HG02885 (cell line): ENCODE measurements around the gene N4BP3.
"Not testable (repeated sequence)": the region's sequence is repeated elsewhere in the genome, so short reads cannot be mapped to it uniquely, and the experiment has no call there.

Source experiments
- ATAC-seq: cut with Tn5 transposase; IDR thresholded peaks from one replicate; pipeline ENCODE4 v1.9.1; 2021; ENCODE audit warnings: mild to moderate bottlenecking; ENCODE audit not compliant: unreplicated experiment, poor library complexity

The N4BP3 gene

GRCh38 chr5:178113141-178113787 is at the start of gene N4BP3:
N4BP3 (plus strand) TSS chr5:178113532; CDS start chr5:178119584, 6,052 bp downstream.
- ATAC-seq, result peak; percentile 68

GRCh38 chr5:178067755-178068154 is 45.6 kb upstream of the N4BP3 start:
- no peak for ATAC-seq

- no peak for ATAC-seq
These were observed 45.0 kb upstream of the N4BP3 start for GRCh38 chr5:178068293-178068692.

DNA sequence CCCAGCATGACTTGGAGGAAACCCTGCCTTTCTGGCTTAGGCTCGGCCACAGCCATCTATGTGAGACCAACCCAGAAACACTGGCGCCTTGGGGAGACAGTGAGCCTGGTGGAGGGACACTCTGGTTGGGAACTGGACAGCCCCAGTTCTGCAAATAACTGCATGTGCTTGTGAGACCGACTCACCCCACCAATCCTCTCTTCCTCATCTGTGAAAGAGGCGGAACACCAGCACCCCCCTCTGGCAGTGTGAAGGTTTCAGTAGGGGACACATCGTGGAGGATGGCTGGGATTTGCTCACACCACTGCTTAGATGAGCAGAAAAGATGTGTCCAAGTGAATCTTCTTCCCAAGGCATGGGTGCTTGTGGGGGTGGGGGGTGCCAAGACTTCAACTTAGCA is 43.4 kb upstream of the N4BP3 start:
- no peak for ATAC-seq

- ATAC-seq, result no peak
These were observed 42.2 kb upstream of the N4BP3 start for GRCh38 chr5:178071108-178071507.

GRCh38 chr5:178072749-178073148 is 40.6 kb upstream of the N4BP3 start:
- ATAC-seq, result no peak

DNA sequence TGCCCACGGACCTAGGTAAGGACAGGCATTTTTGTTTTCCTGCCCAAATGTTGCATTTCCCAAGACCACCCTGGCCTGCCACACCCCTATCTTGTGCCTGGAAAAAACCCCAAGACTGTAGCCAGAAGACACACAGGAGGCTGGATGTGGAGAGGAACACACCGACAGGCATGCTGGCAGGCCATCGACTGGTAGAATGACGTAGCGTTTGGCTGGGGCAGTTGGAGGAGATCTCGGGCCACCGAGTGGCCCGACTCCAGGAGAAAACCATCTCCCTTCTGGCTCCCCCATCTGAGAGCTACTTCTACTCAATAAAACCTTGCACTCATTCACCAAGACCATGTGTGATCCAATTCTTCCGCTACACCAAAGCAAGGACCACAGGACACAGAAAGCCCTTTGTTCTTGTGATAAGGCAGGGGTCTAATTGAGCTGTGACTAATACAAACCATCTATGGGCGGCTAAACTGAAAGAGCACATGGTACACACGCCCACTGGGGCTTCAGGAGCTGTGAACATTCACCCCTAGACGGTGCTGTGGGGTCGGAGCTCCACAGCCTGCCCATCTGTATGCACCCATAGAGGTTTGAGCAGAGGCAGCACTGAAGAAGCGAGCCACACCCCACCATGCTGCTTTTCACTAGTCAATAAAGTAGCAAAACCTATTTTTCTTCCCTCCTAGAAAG is 38.9 kb upstream of the N4BP3 start:
- ATAC-seq, result no peak

- not testable (repeated sequence) for ATAC-seq
These were observed 36.4 kb upstream of the N4BP3 start for GRCh38 chr5:178076965-178077364.

GRCh38 chr5:178077751-178078150 is 35.6 kb upstream of the N4BP3 start:
- ATAC-seq, result no peak

GRCh38 chr5:178078197-178079010 is 34.9 kb upstream of the N4BP3 start:
- ATAC-seq, result no peak

DNA sequence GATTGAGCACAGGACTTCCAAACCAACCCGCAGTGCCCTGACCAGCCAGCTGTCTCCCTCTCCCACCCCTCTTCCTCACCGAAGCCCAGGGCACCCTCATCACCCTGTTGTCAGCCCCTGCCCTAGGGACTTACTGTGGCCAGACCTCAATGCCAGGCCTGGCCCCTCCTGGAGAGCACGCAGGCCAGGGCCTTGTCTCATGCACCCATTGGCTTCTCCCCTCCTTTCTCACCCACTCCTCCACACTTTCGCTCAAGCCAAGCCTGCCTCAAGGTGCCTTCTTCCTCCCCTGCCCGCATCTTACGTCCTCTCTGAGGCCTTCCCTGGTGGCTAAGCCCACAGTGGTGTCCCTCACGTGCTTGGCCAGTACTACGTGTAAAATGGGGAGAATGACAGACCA is 33.3 kb upstream of the N4BP3 start:
- ATAC-seq, result no peak

DNA sequence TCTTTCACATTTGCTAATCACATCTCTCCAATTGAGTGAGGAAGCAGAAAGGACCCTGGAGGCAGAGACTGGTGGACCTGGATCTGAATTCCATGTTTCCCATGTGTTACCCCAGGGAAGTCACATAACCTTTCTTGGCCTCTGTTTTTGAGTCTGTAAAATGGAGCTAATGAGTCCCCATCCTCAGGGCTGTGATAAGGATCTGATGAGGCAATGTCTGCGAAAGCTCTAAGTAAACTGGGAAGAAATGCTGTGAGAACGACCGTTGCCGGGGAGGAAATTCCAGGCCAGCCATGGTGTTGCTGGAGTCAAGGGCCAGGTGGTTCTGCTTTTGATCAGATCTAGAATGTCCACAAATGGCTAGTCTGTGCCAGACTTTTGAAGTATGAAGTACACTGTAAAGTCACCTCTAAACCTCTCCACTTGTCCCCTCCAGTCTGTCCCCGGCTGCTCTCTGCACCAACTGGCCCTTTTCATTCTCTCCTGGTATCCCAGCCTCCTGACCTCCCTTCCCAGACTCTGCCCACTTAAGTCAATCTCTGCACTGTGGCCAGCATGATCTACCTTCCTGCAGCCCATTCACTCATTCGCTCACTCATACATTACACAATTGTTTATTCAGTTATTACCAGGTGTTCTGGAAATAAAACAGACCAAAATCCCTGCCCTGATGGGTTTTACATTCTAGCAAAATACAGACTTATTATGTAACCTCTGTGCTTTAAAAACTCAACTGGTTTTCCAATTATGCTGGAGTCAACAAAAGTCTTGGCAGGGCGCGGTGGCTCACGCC is 32.5 kb upstream of the N4BP3 start:
- ATAC-seq, result no peak

DNA sequence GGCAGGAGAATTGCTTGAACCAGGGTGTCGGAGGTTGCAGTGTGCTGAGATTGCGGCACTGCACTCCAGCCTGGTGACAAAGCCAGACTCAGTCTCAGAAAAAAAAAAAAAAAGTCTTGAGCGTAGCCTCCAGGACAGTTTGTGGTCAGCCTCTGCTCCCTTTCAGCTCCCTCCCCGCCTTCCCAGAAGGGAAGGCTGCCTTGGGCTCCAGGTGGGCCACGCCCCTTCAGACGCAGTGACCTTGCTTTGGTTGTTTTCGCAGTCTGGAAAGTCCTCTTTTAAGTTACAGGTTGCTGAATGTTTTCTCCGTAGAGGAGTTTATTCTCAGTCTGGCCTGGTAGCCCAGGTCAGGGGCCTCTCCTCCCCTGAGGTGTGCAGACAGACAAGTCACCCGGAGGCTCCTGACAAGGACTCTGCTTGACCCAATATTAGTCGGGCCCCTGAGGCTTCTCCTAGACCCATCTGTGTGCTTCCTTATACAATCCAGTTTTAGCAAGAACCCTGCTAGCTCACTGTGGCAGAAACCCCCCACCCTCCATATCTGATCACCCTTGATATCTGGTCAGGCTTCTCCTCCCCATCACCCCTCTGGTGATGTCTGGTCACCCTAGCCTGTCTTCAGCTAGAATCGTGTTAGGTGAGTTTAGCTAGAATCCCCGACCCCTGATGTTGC is 31.6 kb upstream of the N4BP3 start:
- no peak for ATAC-seq

- ATAC-seq, result no peak
These were observed 29.4 kb upstream of the N4BP3 start for GRCh38 chr5:178083922-178084321.

GRCh38 chr5:178085316-178085715 is 28.0 kb upstream of the N4BP3 start:
- no peak for ATAC-seq

DNA sequence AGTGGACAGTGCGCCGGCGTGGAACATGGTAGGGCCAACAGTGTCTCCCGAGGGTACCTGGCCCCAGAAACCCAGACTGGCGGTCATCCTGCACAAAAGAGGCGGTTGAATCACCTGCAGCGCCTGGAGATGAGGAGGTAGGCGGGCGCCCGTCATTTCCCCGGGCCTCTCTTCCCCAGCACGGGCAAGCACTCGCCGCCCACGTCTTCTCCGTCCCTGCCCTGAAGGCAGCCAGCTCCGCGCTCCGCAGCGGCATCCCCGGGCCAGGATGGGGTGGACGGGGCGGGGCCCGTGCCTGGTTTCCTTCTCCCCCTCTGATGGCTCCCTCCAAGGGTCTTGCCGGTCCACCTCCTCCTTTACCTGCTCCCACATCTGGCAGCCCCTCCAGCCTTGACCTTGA is 27.1 kb upstream of the N4BP3 start:
- no peak for ATAC-seq

DNA sequence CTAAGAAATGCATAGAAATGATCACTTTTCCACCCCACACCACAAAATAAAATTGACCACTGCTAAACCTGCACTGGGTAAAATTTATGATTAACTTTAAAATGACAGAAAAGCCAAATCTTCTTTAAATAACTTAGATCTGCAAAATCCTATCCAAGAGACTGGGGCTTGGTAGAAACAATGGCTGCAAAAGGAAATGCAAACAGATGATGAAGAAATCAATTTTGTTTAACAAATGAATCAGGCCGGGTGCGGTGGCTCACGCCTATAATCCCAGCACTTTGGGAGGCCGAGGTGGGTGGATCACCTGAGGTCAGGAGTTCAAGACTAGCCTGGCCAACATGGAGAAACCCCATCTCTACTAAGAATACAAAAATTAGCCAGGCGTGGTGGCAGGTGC is 26.1 kb upstream of the N4BP3 start:
- ATAC-seq, result not testable (repeated sequence)

DNA sequence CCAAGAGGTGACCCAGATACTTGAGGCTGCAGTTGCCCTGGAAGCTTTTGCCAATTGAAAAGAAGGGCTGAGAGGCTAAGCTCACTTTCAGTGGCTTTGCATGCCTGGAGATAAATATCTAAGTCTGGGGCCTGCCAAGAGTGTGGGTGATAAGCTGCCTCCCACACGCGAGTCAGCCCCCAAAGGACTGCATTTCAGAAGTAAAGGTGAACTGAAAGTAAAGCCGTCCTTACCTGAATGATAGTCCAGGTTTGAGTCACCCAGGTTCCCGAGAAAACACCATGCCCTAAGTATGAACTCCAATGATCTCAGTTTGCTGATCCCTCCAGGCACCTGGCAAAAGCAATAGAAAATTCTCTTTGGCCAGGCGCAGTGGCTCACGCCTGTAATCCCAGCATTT is 22.5 kb upstream of the N4BP3 start:
- no peak for ATAC-seq

- ATAC-seq, result no peak
These were observed 20.2 kb upstream of the N4BP3 start for GRCh38 chr5:178093134-178093533.

- no peak for ATAC-seq
These were observed 19.0 kb upstream of the N4BP3 start for GRCh38 chr5:178094345-178094744.
